B cell (primary cell): ENCODE measurements around the gene THSD7A. TPM values are rescaled to one million over a fixed set of nuclear protein-coding genes. Genes with fewer than 3 reads are reported as not detected.
A peak's percentile ranks its signal among the peaks of the same experiment; 100 is the strongest.

Source experiments
- ATAC-seq: fragments of 200-7000 bp; cut with Tn5 transposase; one replicate; pipeline ENCODE4 v1.10.0; 2021; ENCODE audit warnings: low read depth, mild to moderate bottlenecking, moderate number of reproducible peaks, moderate library complexity
- CTCF ChIA-PET: fragments of 350-600 bp; sonication (Branson Sonifier 250); formaldehyde crosslinking; loops from one replicate; lab custom pipeline; 2021; ENCODE audit warnings: antibody characterized with exemption, inconsistent platforms; lab: Charles Lee
- POLR2A ChIA-PET: fragments of 350-600 bp; sonication (Branson Sonifier 250); formaldehyde crosslinking; loops from one replicate; lab custom pipeline; 2021; ENCODE audit warnings: antibody characterized with exemption; lab: Charles Lee
- DNase-seq: peaks from one replicate; pipeline ENCODE4 v3.0.0; 2013
- H2AFZ ChIP-seq: 2 replicates; pipeline ENCODE4 v1.6.1; 2012; ENCODE audit warnings: mild to moderate bottlenecking, low read depth, low read length; ENCODE audit not compliant: insufficient read depth, poor library complexity, severe bottlenecking
- H3K27ac ChIP-seq, 2 donors: 1 replicate in 1 of 2; 2 replicates in 1 of 2; pipeline ENCODE4 v1.5.1; 2012 to 2013; ENCODE audit warnings: low read length in 2 of 2, mild to moderate bottlenecking in 2 of 2, moderate library complexity in 1 of 2
- H3K27me3 ChIP-seq, 4 experiments: fragments of 200-600 bp in 1 of 4; sonication (generic) in 1 of 4; replicated peaks in 1 of 4; 1 replicate in 2 of 4; 2 replicates in 2 of 4; pipeline versions ENCODE4 v1.6.1 to v1.7.0; 2013 to 2016; ENCODE audit warnings: low read length in 3 of 4, mild to moderate bottlenecking in 2 of 4, mixed read lengths in 1 of 4, moderate library complexity in 1 of 4; ENCODE audit not compliant: insufficient read depth in 4 of 4, control insufficient read depth in 3 of 4; ENCODE audit errors: control extremely low read depth in 1 of 4
- H3K36me3 ChIP-seq, 2 experiments: replicated peaks in 1 of 2; 1 replicate in 1 of 2; 2 replicates in 1 of 2; pipeline versions ENCODE4 v1.6.1 to v1.7.1; 2013; ENCODE audit warnings: low read length in 1 of 2; ENCODE audit not compliant: insufficient read depth in 2 of 2, control insufficient read depth in 1 of 2; ENCODE audit errors: control extremely low read depth in 1 of 2, extremely low read depth in 1 of 2
- H3K4me1 ChIP-seq, 2 donors: fragments of 200-600 bp in 1 of 2; sonication (generic) in 1 of 2; 1 replicate in 1 of 2; 2 replicates in 1 of 2; pipeline versions ENCODE4 v1.5.1 to v1.6.1; 2013 to 2017; ENCODE audit warnings: low read length in 2 of 2; ENCODE audit not compliant: control insufficient read depth in 2 of 2, insufficient read depth in 2 of 2
- H3K4me2 ChIP-seq: replicated peaks from 2 replicates; pipeline ENCODE3; 2012; ENCODE audit warnings: mild to moderate bottlenecking, low read depth, low read length; ENCODE audit not compliant: poor library complexity, severe bottlenecking
- H3K4me3 ChIP-seq, 5 experiments: fragments of 200-600 bp in 1 of 5; sonication (generic) in 1 of 5; 1 replicate in 3 of 5; 2 replicates in 2 of 5; pipeline versions ENCODE4 v1.5.1 to v1.7.0; 2011 to 2016; ENCODE audit warnings: low read length in 4 of 5, mild to moderate bottlenecking in 4 of 5, low read depth in 2 of 5, control low read depth in 1 of 5, moderate library complexity in 1 of 5; ENCODE audit not compliant: insufficient read depth in 1 of 5; ENCODE audit errors: control extremely low read depth in 1 of 5, extremely low read depth in 1 of 5
- H3K79me2 ChIP-seq: fragments of 200-600 bp; sonication (generic); one replicate; pipeline ENCODE4 v1.6.0; 2016; ENCODE audit warnings: low read length; ENCODE audit not compliant: control insufficient read depth, insufficient read depth
- H3K9ac ChIP-seq: fragments of 200-600 bp; sonication (generic); 2 replicates; pipeline ENCODE4 v1.6.1; 2017; ENCODE audit warnings: mild to moderate bottlenecking, low read length, moderate library complexity
- H3K9me3 ChIP-seq, 3 donors: one replicate each; pipeline versions ENCODE4 v1.6.1 to v1.7.1; 2013; ENCODE audit warnings: low read length in 2 of 3; ENCODE audit not compliant: control insufficient read depth in 2 of 3, insufficient read depth in 1 of 3; ENCODE audit errors: control extremely low read depth in 1 of 3
- H4K20me1 ChIP-seq: 2 replicates; pipeline ENCODE4 v1.6.0; 2012; ENCODE audit warnings: mild to moderate bottlenecking, low read length; ENCODE audit not compliant: insufficient read depth, control insufficient read depth, poor library complexity, severe bottlenecking
- H3K27ac Mint-ChIP-seq: one replicate; pipeline ENCODE4 v1.8.0; 2021; ENCODE audit warnings: mixed read lengths
- H3K27me3 Mint-ChIP-seq: one replicate; pipeline ENCODE4 v1.8.0; 2021; ENCODE audit warnings: mixed read lengths
- H3K4me1 Mint-ChIP-seq: one replicate; pipeline ENCODE4 v1.8.0; 2021; ENCODE audit warnings: mixed read lengths
- H3K4me3 Mint-ChIP-seq: one replicate; pipeline ENCODE4 v1.8.0; 2021; ENCODE audit warnings: mixed read lengths
- H3K9me3 Mint-ChIP-seq: one replicate; pipeline ENCODE4 v1.8.0; 2022; ENCODE audit warnings: mixed read lengths; ENCODE audit not compliant: insufficient read depth
- EZH2 ChIP-seq: IDR thresholded peaks from 2 replicates; pipeline ENCODE4 v1.6.1; 2012; ENCODE audit warnings: borderline replicate concordance, low read depth, mild to moderate bottlenecking, moderate library complexity, low read length; ENCODE audit not compliant: insufficient read depth, poor library complexity, severe bottlenecking
- WGBS: methylation state at CpG from one replicate; pipeline ENCODE4 v1.1.5; 2013; ENCODE audit warnings: missing lambda C conversion rate; ENCODE audit not compliant: insufficient coverage; 5-methylcytosine and 5-hydroxymethylcytosine counted together
- intact Hi-C: fragments of 100-400 bp; cut with micrococcal nuclease; formaldehyde crosslinking; loops from one replicate; pipeline ENCODE4 v1.10.0; 2022
- polyA plus RNA-seq: library from polyadenylated mRNA; depleted of rRNA; stranded (reverse); fragments of >200 nt; gene quantifications from 2 replicates; pipeline ENCODE4 v1.2.3, GENCODE V29; 2012
- total RNA-seq, 2 donors: library from RNA; stranded (reverse); fragments of 120-200 nt in 1 of 2; gene quantifications; 1 replicate in 1 of 2; 2 replicates in 1 of 2; pipeline versions ENCODE4 v1.2.3 to v1.2.4, GENCODE V29; 2013 to 2022
- TF ChIP-seq, protein P1 (sequence below): fragments of 200-600 bp; IDR thresholded peaks from one replicate; pipeline ENCODE4 v1.8.0; 2022; ENCODE audit warnings: antibody characterized with exemption, mild to moderate bottlenecking

The THSD7A gene
- total and polyA plus RNA-seq, 2 donors (not counting 1 experiment from before 2014, with no cell fraction given) = not detected

DNA sequence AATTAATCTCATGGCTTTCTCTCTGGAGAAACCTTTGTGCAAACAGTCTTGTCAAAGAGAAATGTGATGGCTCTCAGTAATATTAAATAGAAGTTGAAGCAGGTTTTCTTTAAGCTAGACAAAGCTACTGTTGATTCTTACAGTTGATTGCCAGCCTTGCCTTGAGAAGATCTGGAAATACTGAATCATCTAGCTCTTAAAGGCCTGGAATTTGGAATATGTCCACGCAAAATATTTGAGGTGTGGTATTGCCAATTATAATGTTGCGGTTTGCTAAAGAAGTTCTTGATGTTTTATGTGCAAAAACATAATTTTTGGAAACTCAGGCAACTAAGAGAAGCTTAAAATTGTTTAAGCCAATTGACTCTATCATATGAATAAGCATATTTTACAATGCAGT lies 486.4 kb downstream of the THSD7A start:
- Histone ChIP-seq H3K79me2 (no peaks in the 10 kb centered on the region), H3K4me3 (no peak overlapping the region), H3K4me2 (no peak overlapping the region), H3K4me1 (no peaks in the 10 kb centered on the region), H3K27me3 (no peaks in the 10 kb centered on the region), H3K36me3 (no peaks in the 10 kb centered on the region), H3K9ac (no peak overlapping the region), H3K27ac (no peak overlapping the region), H4K20me1 (no peaks in the 10 kb centered on the region), H2AFZ (no peak overlapping the region), H3K9me3 (no peaks in the 10 kb centered on the region)
- CTCF ChIA-PET = interaction anchor here (1.1 to 1.6 kb wide), 3 partner anchors 9 to 14 kb away, joined by 3 to 5 read pairs (median 4); no protein-coding TSS in a partner anchor
- H3K9me3 Mint-ChIP-seq = no peaks in the 10 kb centered on the region
- no peak overlapping the region for H3K4me3 Mint-ChIP-seq
- H3K27ac Mint-ChIP-seq = no peak overlapping the region
- intact Hi-C loops = loop anchor here (10.0 kb wide), 1 partner anchor 461 kb away; no protein-coding TSS in a partner anchor
- POLR2A ChIA-PET = no interaction called here
- TF ChIP-seq EZH2 = no peak
- TF ChIP-seq, protein P1, sequence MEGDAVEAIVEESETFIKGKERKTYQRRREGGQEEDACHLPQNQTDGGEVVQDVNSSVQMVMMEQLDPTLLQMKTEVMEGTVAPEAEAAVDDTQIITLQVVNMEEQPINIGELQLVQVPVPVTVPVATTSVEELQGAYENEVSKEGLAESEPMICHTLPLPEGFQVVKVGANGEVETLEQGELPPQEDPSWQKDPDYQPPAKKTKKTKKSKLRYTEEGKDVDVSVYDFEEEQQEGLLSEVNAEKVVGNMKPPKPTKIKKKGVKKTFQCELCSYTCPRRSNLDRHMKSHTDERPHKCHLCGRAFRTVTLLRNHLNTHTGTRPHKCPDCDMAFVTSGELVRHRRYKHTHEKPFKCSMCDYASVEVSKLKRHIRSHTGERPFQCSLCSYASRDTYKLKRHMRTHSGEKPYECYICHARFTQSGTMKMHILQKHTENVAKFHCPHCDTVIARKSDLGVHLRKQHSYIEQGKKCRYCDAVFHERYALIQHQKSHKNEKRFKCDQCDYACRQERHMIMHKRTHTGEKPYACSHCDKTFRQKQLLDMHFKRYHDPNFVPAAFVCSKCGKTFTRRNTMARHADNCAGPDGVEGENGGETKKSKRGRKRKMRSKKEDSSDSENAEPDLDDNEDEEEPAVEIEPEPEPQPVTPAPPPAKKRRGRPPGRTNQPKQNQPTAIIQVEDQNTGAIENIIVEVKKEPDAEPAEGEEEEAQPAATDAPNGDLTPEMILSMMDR = no peak
- H3K4me1 Mint-ChIP-seq = peaks cover 2% of the 10 kb centered on the region
- WGBS = 80% methylated on average over 1 of the region's 2 CpGs
- H3K27me3 Mint-ChIP-seq = peaks cover 4% of the 10 kb centered on the region
- ATAC-seq = no peak
- DNase-seq = no peak

DNA sequence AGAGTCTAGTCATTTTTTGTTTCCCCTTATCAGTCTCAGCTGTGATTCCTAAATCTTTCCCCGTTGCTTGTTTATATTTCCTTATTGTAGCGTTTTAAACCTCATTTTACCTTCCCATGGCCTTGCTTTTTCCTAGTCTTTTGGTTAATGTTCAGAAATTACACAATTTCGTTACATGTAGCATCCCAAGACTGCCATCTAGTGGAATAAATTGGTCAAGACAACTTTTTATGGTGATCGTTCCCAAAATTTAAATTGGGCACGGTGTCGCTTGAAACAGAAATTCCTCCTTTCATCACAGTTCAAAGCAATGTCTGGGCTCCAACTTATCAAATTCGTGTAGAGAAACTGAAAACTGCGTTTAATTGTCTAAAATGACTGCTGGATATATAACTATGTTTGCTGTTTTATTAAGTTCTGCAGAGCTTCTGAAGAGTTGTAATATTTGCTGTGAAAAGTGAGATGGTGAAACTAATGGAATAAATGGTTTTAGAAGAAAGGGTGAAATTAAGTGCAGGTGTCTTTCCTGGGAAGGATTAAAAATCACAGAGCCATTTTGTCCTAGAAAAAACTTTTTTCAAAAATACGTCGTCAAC lies 488.1 kb downstream of the THSD7A start:
- Histone ChIP-seq H3K4me2 (no peak overlapping the region), H4K20me1 (no peaks in the 10 kb centered on the region), H3K36me3 (no peaks in the 10 kb centered on the region), H3K27me3 (no peaks in the 10 kb centered on the region), H3K9ac (no peak overlapping the region), H3K4me3 (no peak overlapping the region), H2AFZ (no peak overlapping the region), H3K79me2 (no peaks in the 10 kb centered on the region), H3K9me3 (no peaks in the 10 kb centered on the region), H3K4me1 (no peaks in the 10 kb centered on the region), H3K27ac (no peak overlapping the region)
- DNase-seq (peak; percentile 51), ATAC-seq (peak; percentile 21)
- intact Hi-C loops = loop anchor here (10.0 kb wide), 1 partner anchor 459 kb away; no protein-coding TSS in a partner anchor
- Mint-ChIP-seq H3K4me1 (peaks cover 2% of the 10 kb centered on the region), H3K9me3 (no peaks in the 10 kb centered on the region), H3K27ac (no peak overlapping the region), H3K4me3 (no peak overlapping the region), H3K27me3 (peaks cover 4% of the 10 kb centered on the region)
- TF ChIP-seq EZH2 = no peak
- TF ChIP-seq, protein P1 = peak; percentile 96
- CTCF ChIA-PET = interaction anchor here (0.6 to 1.9 kb wide), 5 partner anchors 9 to 19 kb away, joined by 3 to 10 read pairs (median 4); no protein-coding TSS in a partner anchor
- POLR2A ChIA-PET = no interaction called here
- 0% methylated on average over 2 of the region's 10 CpGs for WGBS
